Endodermal cell (in vitro differentiated cells): ENCODE results near the gene MVB12A. TPM values are rescaled to one million over a fixed set of nuclear protein-coding genes. Genes with fewer than 3 reads are reported as not detected.

Experiments used
- DNase-seq: peaks from one replicate; pipeline ENCODE4 v3.0.0-alpha.2; 2017
- H3K27ac ChIP-seq: 2 replicates; pipeline ENCODE4 v1.5.1; 2013; ENCODE audit warnings: mild to moderate bottlenecking, low read depth, low read length, moderate library complexity
- H3K27me3 ChIP-seq: 2 replicates; pipeline ENCODE4 v1.6.1; 2013; ENCODE audit warnings: mild to moderate bottlenecking, low read length, moderate library complexity; ENCODE audit not compliant: insufficient read depth, control insufficient read depth, poor library complexity, severe bottlenecking
- H3K36me3 ChIP-seq: 2 replicates; pipeline ENCODE4 v1.7.0; 2013; ENCODE audit warnings: mild to moderate bottlenecking, low read length, moderate library complexity; ENCODE audit not compliant: control insufficient read depth, insufficient read depth
- H3K4me1 ChIP-seq: one replicate; pipeline ENCODE4 v1.7.0; 2013; ENCODE audit warnings: low read length; ENCODE audit not compliant: control insufficient read depth, insufficient read depth
- H3K4me3 ChIP-seq: 2 replicates; pipeline ENCODE4 v1.5.1; 2013; ENCODE audit warnings: mild to moderate bottlenecking, low read length, moderate library complexity
- H3K9ac ChIP-seq: 2 replicates; pipeline ENCODE4 v1.6.1; 2013; ENCODE audit warnings: mild to moderate bottlenecking, low read length, moderate library complexity; ENCODE audit not compliant: poor library complexity, severe bottlenecking; ENCODE audit errors: extremely low read depth
- H3K9me3 ChIP-seq: 2 replicates; pipeline ENCODE4 v1.6.1; 2013; ENCODE audit warnings: mild to moderate bottlenecking, low read length, moderate library complexity; ENCODE audit not compliant: control insufficient read depth
- H3K27ac Mint-ChIP-seq: 2 replicates; pipeline ENCODE4 v1.8.0; 2020; ENCODE audit warnings: mixed read lengths
- H3K27me3 Mint-ChIP-seq: 2 replicates; pipeline ENCODE4 v1.8.0; 2021; ENCODE audit warnings: mild to moderate bottlenecking, mixed read lengths; ENCODE audit not compliant: insufficient read depth
- H3K36me3 Mint-ChIP-seq: 2 replicates; pipeline ENCODE4 v1.8.0; 2020; ENCODE audit warnings: low read depth, mixed read lengths
- H3K4me1 Mint-ChIP-seq: 2 replicates; pipeline ENCODE4 v1.8.0; 2020; ENCODE audit warnings: mixed read lengths
- H3K4me3 Mint-ChIP-seq: 2 replicates; pipeline ENCODE4 v1.8.0; 2020; ENCODE audit warnings: mild to moderate bottlenecking, moderate library complexity, mixed read lengths
- H3K9me3 Mint-ChIP-seq: 2 replicates; pipeline ENCODE4 v1.8.0; 2020; ENCODE audit warnings: mild to moderate bottlenecking, mixed read lengths
- WGBS, 2 experiments: methylation state at CpG; one replicate each; pipeline versions ENCODE4 v1.1.5 to v1.1.7; 2013; ENCODE audit warnings: missing lambda C conversion rate in 2 of 2, mixed read lengths in 1 of 2; ENCODE audit not compliant: insufficient coverage in 1 of 2, insufficient read length in 1 of 2; 5-methylcytosine and 5-hydroxymethylcytosine counted together
- total RNA-seq, 2 donors: library from RNA; stranded (reverse); fragmentation: NEBNext Ultra II Directional in 1 of 2; extraction: Animal tissue kit (Norgen Biotek cat#: 25700) in 1 of 2; gene quantifications; 2 replicates in 1 of 2; 3 replicates in 1 of 2; pipeline ENCODE4 v1.2.1, GENCODE V29; 2021
- TF ChIP-seq, protein P1 (sequence below): fragments of 200-600 bp; sonication (generic); conservative IDR thresholded peaks from 2 replicates; pipeline ENCODE4 v1.5.0; 2021; ENCODE audit warnings: antibody characterized with exemption, mild to moderate bottlenecking

MVB12A gene
- total RNA-seq, 2 donors from 2014 or later: 63.1 to 64.8 TPM

DNA sequence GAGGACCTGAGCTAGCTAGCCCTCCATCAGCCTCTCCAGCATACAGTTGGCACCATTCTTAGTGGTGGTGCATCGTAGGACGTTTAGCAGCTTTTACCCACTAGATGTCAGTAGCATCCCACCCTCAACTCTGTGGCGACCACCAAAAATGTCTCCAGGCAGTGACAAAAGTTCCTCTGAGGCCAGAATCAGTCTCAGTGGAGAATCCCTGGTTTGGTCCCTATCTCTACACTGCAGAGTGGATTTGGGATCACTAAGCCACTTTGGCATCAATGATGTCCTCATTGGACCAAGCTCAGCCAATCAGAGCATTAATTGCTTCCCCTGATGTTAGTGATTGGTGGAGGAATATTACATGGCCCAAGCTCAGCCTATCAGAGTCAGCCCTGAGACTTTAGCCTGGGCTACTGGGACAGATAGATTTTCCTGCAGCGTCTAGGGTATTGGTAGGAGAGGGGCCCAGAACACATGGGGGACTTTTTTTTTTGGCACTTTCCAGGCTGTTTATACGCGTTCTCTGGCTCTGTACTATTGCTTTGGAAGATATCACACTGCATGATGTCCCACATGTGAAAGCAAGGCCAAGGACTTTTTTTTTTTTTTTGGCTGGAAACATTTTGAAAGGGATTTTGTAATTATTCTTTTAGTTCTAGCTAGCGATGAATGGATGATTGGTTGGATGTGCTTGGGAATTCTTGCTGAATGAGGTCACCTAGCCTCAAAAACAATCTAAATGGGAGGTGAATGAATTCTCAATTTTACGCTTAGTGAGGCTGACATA is 21.6 kb downstream of the MVB12A start:
- Mint-ChIP-seq H3K36me3 (no peaks in the 10 kb centered on the region), H3K27ac (no peak overlapping the region), H3K4me1 (no peaks in the 10 kb centered on the region), H3K4me3 (no peak overlapping the region), H3K27me3 (peaks cover 3% of the 10 kb centered on the region), H3K9me3 (peaks cover 8% of the 10 kb centered on the region)
- no peaks in the 10 kb centered on the region for H3K36me3 ChIP-seq
- H3K9ac ChIP-seq: no peak overlapping the region
- H3K27me3 ChIP-seq: peaks cover 4% of the 10 kb centered on the region
- 56 to 78% methylated on average over 3 to 8 of the region's 8 CpGs for WGBS, 2 experiments
- peak; percentile 74 for DNase-seq
- H3K9me3 ChIP-seq: no peaks in the 10 kb centered on the region
- TF ChIP-seq, protein P1, sequence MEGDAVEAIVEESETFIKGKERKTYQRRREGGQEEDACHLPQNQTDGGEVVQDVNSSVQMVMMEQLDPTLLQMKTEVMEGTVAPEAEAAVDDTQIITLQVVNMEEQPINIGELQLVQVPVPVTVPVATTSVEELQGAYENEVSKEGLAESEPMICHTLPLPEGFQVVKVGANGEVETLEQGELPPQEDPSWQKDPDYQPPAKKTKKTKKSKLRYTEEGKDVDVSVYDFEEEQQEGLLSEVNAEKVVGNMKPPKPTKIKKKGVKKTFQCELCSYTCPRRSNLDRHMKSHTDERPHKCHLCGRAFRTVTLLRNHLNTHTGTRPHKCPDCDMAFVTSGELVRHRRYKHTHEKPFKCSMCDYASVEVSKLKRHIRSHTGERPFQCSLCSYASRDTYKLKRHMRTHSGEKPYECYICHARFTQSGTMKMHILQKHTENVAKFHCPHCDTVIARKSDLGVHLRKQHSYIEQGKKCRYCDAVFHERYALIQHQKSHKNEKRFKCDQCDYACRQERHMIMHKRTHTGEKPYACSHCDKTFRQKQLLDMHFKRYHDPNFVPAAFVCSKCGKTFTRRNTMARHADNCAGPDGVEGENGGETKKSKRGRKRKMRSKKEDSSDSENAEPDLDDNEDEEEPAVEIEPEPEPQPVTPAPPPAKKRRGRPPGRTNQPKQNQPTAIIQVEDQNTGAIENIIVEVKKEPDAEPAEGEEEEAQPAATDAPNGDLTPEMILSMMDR: peak; percentile 80
- H3K4me3 ChIP-seq: no peak overlapping the region
- H3K4me1 ChIP-seq: no peaks in the 10 kb centered on the region
- no peak overlapping the region for H3K27ac ChIP-seq

DNA sequence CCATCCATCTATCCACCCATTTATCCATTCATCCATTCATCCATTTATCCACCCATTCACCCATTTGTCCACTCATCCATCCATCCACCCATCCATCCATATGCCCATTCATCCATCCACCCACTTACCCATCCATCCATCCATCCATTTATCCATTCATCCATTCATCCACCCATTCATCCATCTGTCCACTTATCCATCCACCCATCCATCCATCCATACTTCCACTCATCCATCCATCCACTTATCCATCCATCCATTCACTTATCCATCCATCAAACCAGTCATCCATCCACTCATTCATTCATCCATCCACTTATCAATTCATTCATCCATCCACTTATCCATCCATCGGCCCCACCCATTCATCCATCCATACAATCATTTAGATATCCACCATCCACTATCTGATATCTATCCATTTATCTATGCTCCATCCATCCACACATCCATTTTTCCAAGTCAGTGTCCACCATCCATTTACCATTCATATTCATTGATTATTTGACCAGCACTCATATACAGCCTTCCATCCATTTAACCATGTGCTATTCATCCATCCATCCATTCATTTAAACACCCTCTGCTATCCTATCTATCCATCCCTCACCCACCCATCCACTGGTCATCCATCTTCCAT is 25.8 kb downstream of the MVB12A start:
- no peak overlapping the region for H3K4me3 Mint-ChIP-seq
- H3K27me3 ChIP-seq: peaks cover 24% of the 10 kb centered on the region
- H3K36me3 Mint-ChIP-seq: no peaks in the 10 kb centered on the region
- peaks cover 8% of the 10 kb centered on the region for H3K9me3 Mint-ChIP-seq
- no peak for DNase-seq
- peaks cover 24% of the 10 kb centered on the region for H3K27me3 Mint-ChIP-seq
- no peak overlapping the region for H3K27ac Mint-ChIP-seq
- TF ChIP-seq, protein P1: no peak
- no peaks in the 10 kb centered on the region for H3K4me1 Mint-ChIP-seq
- H3K36me3 ChIP-seq: no peaks in the 10 kb centered on the region
- H3K27ac ChIP-seq: no peak overlapping the region
- no peaks in the 10 kb centered on the region for H3K9me3 ChIP-seq
- H3K4me3 ChIP-seq: no peak overlapping the region
- 97 to 100% methylated on average over 1 of the region's 1 CpG for WGBS, 2 experiments
- no peaks in the 10 kb centered on the region for H3K4me1 ChIP-seq
- H3K9ac ChIP-seq: no peak overlapping the region

DNA sequence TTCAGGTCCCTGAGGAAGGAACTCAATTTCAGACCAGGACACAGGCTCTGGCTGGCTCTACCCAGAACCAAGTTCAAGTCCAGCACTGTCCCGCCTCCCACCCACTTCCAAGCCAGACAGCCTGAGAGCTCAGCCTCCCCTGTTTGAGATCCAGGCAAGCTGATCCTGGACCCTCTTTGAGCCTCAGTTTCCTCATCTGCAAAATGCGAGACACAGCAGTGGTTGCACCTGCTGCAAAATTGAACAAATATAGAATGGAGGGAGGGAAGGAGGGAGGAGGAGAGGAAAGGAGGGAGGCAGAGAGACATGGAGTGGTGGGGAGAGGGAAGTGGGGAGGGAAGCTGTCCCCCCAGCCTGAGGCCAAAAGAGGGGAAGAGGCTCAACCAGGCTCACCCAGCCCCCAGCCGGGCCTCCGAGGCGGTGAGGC is 27.9 kb downstream of the MVB12A start:
- no peaks in the 10 kb centered on the region for H3K9me3 ChIP-seq
- Mint-ChIP-seq H3K36me3 (no peaks in the 10 kb centered on the region), H3K27ac (no peak overlapping the region), H3K4me3 (peak overlapping the region; percentile 61), H3K27me3 (peaks cover 36% of the 10 kb centered on the region), H3K4me1 (no peaks in the 10 kb centered on the region), H3K9me3 (no peaks in the 10 kb centered on the region)
- H3K9ac ChIP-seq: no peak overlapping the region
- H3K4me3 ChIP-seq: peak overlapping the region; percentile 72
- H3K27ac ChIP-seq: no peak overlapping the region
- TF ChIP-seq, protein P1: no peak
- H3K27me3 ChIP-seq: peaks cover 24% of the 10 kb centered on the region
- H3K36me3 ChIP-seq: no peaks in the 10 kb centered on the region
- no peaks in the 10 kb centered on the region for H3K4me1 ChIP-seq
- 40 to 80% methylated on average over 2 to 5 of the region's 5 CpGs for WGBS, 2 experiments
- no peak for DNase-seq
